Immature natural killer cell (primary cell): ENCODE data around the gene AGPAT2. TPM values are rescaled to one million over a fixed set of nuclear protein-coding genes. Genes with fewer than 3 reads are reported as not detected.
"Not testable (repeated sequence)": the region's sequence is repeated elsewhere in the genome, so short reads cannot be mapped to it uniquely, and the experiment has no call there.

Source experiments
- DNase-seq, 3 donors: peaks; one replicate each; pipeline ENCODE4 v3.0.0; 2022; ENCODE audit warnings: mixed read lengths in 1 of 3
- H3K27ac Mint-ChIP-seq, 6 donors: one replicate each; pipeline ENCODE4 v1.8.0; 2020; ENCODE audit warnings: mixed read lengths in 6 of 6, mild to moderate bottlenecking in 5 of 6, inconsistent platforms in 4 of 6, moderate library complexity in 3 of 6
- H3K27me3 Mint-ChIP-seq, 3 donors: one replicate each; pipeline ENCODE4 v1.8.0; 2020 to 2021; ENCODE audit warnings: low read depth in 3 of 3, mild to moderate bottlenecking in 3 of 3, mixed read lengths in 3 of 3, moderate library complexity in 3 of 3, inconsistent platforms in 1 of 3
- H3K36me3 Mint-ChIP-seq, 3 donors: one replicate each; pipeline ENCODE4 v1.8.0; 2020; ENCODE audit warnings: mixed read lengths in 3 of 3, inconsistent platforms in 2 of 3, mild to moderate bottlenecking in 2 of 3
- H3K4me1 Mint-ChIP-seq, 2 donors: one replicate each; pipeline ENCODE4 v1.8.0; 2020; ENCODE audit warnings: inconsistent platforms in 2 of 2, mild to moderate bottlenecking in 2 of 2, mixed read lengths in 2 of 2, moderate library complexity in 1 of 2
- H3K4me3 Mint-ChIP-seq, 5 donors: one replicate each; pipeline ENCODE4 v1.8.0; 2020; ENCODE audit warnings: mild to moderate bottlenecking in 5 of 5, mixed read lengths in 5 of 5, inconsistent platforms in 3 of 5, moderate library complexity in 3 of 5
- H3K9me3 Mint-ChIP-seq, 6 donors: one replicate each; pipeline ENCODE4 v1.8.0; 2020; ENCODE audit warnings: mild to moderate bottlenecking in 6 of 6, mixed read lengths in 6 of 6, inconsistent platforms in 4 of 6, moderate library complexity in 3 of 6
- polyA plus RNA-seq, 3 donors: library from polyadenylated mRNA; unstranded; fragments of 300-500 nt; fragmentation: Illumina TruSeq; gene quantifications; one replicate each; pipeline ENCODE4 v1.2.3, GENCODE V29; 2021

Gene AGPAT2
- polyA plus RNA-seq, 3 donors from 2014 or later, result 34.0 to 40.9 (median 35.2) TPM

GRCh38 chr9:136645903-136646754 is 41.1 kb downstream of the AGPAT2 start:
- no peaks in the 10 kb centered on the region for H3K36me3 Mint-ChIP-seq
- no peaks in the 10 kb centered on the region for H3K4me1 Mint-ChIP-seq
- no peak overlapping the region for H3K4me3 Mint-ChIP-seq
- peaks cover 4 to 22% (median 9%) of the 10 kb centered on the region in 3 donors for H3K27me3 Mint-ChIP-seq
- no peak for DNase-seq
- H3K27ac Mint-ChIP-seq, result no peak overlapping the region
- H3K9me3 Mint-ChIP-seq, result peaks cover 0 to 3% (median 0%) of the 10 kb centered on the region in 6 donors

- Mint-ChIP-seq H3K4me3 (no peak overlapping the region), H3K9me3 (peaks cover 0 to 3% (median 0%) of the 10 kb centered on the region in 6 donors), H3K27ac (no peak overlapping the region), H3K27me3 (peaks cover 4 to 22% (median 9%) of the 10 kb centered on the region in 3 donors), H3K4me1 (no peaks in the 10 kb centered on the region), H3K36me3 (no peaks in the 10 kb centered on the region)
- DNase-seq, result no peak
These were observed 41.8 kb downstream of the AGPAT2 start for GRCh38 chr9:136645352-136645902.

- Mint-ChIP-seq H3K36me3 (no peaks in the 10 kb centered on the region), H3K9me3 (peaks cover 0 to 3% (median 0%) of the 10 kb centered on the region in 6 donors), H3K27ac (no peak overlapping the region), H3K27me3 (peaks cover 4 to 22% (median 9%) of the 10 kb centered on the region in 3 donors), H3K4me3 (no peak overlapping the region), H3K4me1 (no peaks in the 10 kb centered on the region)
- peak; percentile 64 to 70 (median 68) for DNase-seq
These were observed 42.5 kb downstream of the AGPAT2 start for GRCh38 chr9:136644593-136645351.

- H3K9me3 Mint-ChIP-seq, result peaks cover 0 to 3% (median 0%) of the 10 kb centered on the region in 6 donors
- H3K27ac Mint-ChIP-seq, result no peak overlapping the region
- no peaks in the 10 kb centered on the region for H3K4me1 Mint-ChIP-seq
- no peak for DNase-seq
- H3K36me3 Mint-ChIP-seq, result no peaks in the 10 kb centered on the region
- peaks cover 4 to 22% (median 9%) of the 10 kb centered on the region in 3 donors for H3K27me3 Mint-ChIP-seq
- H3K4me3 Mint-ChIP-seq, result no peak overlapping the region
These were observed 43.0 kb downstream of the AGPAT2 start for GRCh38 chr9:136644343-136644592.

- no peak for DNase-seq
- Mint-ChIP-seq H3K9me3 (peaks cover 0 to 3% (median 0%) of the 10 kb centered on the region in 6 donors), H3K27me3 (peaks cover 4 to 21% (median 9%) of the 10 kb centered on the region in 3 donors), H3K36me3 (no peaks in the 10 kb centered on the region), H3K27ac (no peak overlapping the region), H3K4me3 (peak overlapping the region in 1 of 5 donors; percentile 12), H3K4me1 (no peaks in the 10 kb centered on the region)
These were observed 43.5 kb downstream of the AGPAT2 start for GRCh38 chr9:136643596-136644342.

GRCh38 chr9:136642439-136642921 is 44.8 kb downstream of the AGPAT2 start:
- Mint-ChIP-seq H3K27ac (no peak overlapping the region), H3K36me3 (no peaks in the 10 kb centered on the region), H3K4me1 (no peaks in the 10 kb centered on the region), H3K27me3 (peaks cover 4 to 18% (median 9%) of the 10 kb centered on the region in 3 donors), H3K9me3 (peaks cover 0 to 3% (median 0%) of the 10 kb centered on the region in 6 donors), H3K4me3 (no peak overlapping the region)
- no peak for DNase-seq

GRCh38 chr9:136640171-136641111 is 46.8 kb downstream of the AGPAT2 start:
- peaks cover 0 to 3% (median 0%) of the 10 kb centered on the region in 6 donors for H3K9me3 Mint-ChIP-seq
- DNase-seq, result no peak
- H3K4me3 Mint-ChIP-seq, result no peak overlapping the region
- H3K36me3 Mint-ChIP-seq, result no peaks in the 10 kb centered on the region
- peaks cover 4 to 18% (median 9%) of the 10 kb centered on the region in 3 donors for H3K27me3 Mint-ChIP-seq
- no peaks in the 10 kb centered on the region for H3K4me1 Mint-ChIP-seq
- no peak overlapping the region for H3K27ac Mint-ChIP-seq

GRCh38 chr9:136634904-136635303 is 52.4 kb downstream of the AGPAT2 start:
- no peak for DNase-seq
- H3K27ac Mint-ChIP-seq, result peak overlapping the region in 1 of 6 donors; percentile 75
- peaks cover 3 to 12% (median 5%) of the 10 kb centered on the region in 3 donors for H3K27me3 Mint-ChIP-seq
- H3K9me3 Mint-ChIP-seq, result no peaks in the 10 kb centered on the region
- no peak overlapping the region for H3K4me3 Mint-ChIP-seq
- H3K4me1 Mint-ChIP-seq, result no peaks in the 10 kb centered on the region
- no peaks in the 10 kb centered on the region for H3K36me3 Mint-ChIP-seq

GRCh38 chr9:136632491-136633106 is 54.7 kb downstream of the AGPAT2 start:
- peaks cover 5 to 12% (median 6%) of the 10 kb centered on the region in 3 donors for H3K27me3 Mint-ChIP-seq
- H3K27ac Mint-ChIP-seq, H3K9me3 Mint-ChIP-seq, H3K4me1 Mint-ChIP-seq, H3K36me3 Mint-ChIP-seq, H3K4me3 Mint-ChIP-seq: not testable (repeated sequence)
- peak; percentile 40 to 58 (median 53) for DNase-seq

- peak in 1 of 3 donors; percentile 30 for DNase-seq
- H3K4me3 Mint-ChIP-seq, H3K36me3 Mint-ChIP-seq: not testable (repeated sequence)
These were observed 55.2 kb downstream of the AGPAT2 start for GRCh38 chr9:136632072-136632471.

GRCh38 chr9:136631038-136632000 is 55.9 kb downstream of the AGPAT2 start:
- H3K4me3 Mint-ChIP-seq, result no peak overlapping the region
- peaks cover 6 to 7% of the 10 kb centered on the region in 2 donors for H3K4me1 Mint-ChIP-seq
- H3K27ac Mint-ChIP-seq, result no peak overlapping the region
- peak; percentile 75 to 82 (median 80) for DNase-seq
- no peaks in the 10 kb centered on the region for H3K36me3 Mint-ChIP-seq
- no peaks in the 10 kb centered on the region for H3K9me3 Mint-ChIP-seq
- peaks cover 5 to 12% (median 6%) of the 10 kb centered on the region in 3 donors for H3K27me3 Mint-ChIP-seq

More at GRCh38 chr9:136632072-136632471, 55.2 kb downstream of the AGPAT2 start:
- not testable (repeated sequence) for H3K27ac Mint-ChIP-seq, H3K4me1 Mint-ChIP-seq, H3K9me3 Mint-ChIP-seq
- peaks cover 5 to 12% (median 6%) of the 10 kb centered on the region in 3 donors for H3K27me3 Mint-ChIP-seq
